GM21529 (cell line): ENCODE results near the gene PTGES3L.
"Not testable (repeated sequence)": the region's sequence is repeated elsewhere in the genome, so short reads cannot be mapped to it uniquely, and the experiment has no call there.

ENCODE experiments used
- ATAC-seq: cut with Tn5 transposase; IDR thresholded peaks from one replicate; pipeline ENCODE4 v1.9.1; 2021; ENCODE audit not compliant: unreplicated experiment

The PTGES3L gene

DNA sequence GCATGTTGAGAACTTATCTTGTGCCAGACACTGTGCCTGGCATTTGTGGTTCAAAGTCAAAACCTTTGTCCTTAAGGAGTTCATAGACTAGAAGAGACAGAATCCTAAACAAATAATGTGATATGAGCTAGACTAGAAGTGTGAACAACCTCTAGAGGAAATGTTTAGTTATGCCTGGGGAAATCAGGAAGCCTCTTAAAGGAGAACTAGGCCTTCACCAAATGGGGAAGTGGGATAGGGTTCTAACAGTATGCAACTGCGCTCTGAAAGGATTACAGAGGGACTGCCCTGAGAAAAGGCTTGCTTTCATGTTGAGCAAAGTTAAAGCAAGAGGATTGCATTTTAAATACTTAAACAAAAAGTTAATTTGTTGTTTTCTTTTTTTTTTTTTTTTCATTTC, 5.3 kb upstream of the PTGES3L start:
- peak; percentile 60 for ATAC-seq

DNA sequence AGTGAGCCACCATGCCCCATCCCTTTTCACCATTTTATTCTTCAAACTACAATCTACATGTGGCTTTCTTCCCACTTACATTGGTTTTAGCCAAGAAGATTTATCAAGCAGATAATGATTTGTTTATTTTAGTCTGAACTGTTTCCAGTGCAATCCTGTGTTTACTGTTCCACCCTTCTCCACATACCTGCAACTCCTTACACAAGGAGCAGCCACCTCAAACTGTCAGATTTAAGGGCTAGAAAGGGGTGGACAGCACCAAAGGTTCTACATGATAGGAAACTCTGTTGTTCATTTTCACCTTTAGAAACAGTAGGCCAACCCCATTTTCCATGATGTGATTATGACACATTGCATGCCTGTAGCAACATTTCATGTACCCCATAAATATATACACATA, 2.4 kb upstream of the PTGES3L start:
- no peak for ATAC-seq

DNA sequence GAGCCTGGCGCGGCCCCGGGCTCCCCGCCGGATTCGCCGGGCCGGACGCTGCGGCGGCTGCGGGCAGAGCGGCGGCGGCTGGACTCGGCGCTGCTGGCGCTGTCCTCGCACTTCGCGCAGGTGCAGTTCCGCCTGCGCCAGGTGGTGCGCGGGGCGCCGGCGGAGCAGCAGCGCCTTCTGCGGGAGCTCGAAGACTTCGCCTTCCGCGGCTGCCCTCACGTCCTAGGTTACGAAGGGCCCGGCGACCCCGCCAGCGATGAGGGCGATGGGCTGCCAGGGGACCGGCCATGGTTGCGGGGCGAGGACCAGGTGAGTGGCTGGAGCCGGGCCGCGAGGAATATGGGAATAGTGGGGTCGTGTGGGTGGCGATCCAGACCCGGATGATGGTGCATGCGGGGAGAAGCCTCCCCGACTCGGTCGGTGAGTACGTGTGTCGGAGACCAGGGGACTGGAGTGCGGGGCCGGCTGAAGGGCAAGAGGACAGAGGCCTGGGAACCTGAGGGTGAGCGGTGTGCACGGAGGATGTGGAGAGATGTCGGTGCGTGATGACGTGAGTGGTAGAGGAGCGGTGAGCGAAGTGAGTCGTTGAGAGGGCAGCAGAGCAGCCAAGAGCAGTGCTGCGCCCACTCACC, 1.0 kb upstream of the PTGES3L start:
- ATAC-seq: peak; percentile 32

DNA sequence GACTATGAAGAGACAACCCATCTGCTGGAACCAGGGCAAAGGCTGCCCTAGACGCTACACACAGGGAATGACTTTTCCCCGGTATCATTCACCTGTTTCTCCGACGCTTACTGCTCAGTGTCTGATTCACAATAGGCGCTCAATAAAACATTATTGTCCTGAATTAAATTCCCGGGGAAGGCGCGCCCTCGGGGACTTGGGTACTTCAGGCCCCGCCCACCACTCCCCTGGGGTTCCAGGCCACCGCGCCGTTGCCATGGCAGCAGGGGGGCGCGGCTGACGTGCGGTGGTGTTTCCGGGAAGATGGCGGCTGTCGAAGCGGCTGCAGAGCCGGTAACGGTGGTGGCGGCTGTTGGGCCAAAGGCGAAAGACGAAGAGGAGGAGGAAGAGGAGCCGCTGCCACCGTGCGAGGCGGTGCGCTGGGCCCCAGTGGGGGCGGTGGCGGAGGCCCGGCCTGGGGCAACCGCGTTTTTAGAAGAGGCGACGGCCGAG, 440 bp upstream of the PTGES3L start, which contains the start of gene RUNDC1:
Gene RUNDC1, plus strand, starts transcription at position 292 of the 492 bp plus-strand sequence. Its CDS starts 12 bp downstream, at position 304.
- peak; percentile 58 for ATAC-seq

DNA sequence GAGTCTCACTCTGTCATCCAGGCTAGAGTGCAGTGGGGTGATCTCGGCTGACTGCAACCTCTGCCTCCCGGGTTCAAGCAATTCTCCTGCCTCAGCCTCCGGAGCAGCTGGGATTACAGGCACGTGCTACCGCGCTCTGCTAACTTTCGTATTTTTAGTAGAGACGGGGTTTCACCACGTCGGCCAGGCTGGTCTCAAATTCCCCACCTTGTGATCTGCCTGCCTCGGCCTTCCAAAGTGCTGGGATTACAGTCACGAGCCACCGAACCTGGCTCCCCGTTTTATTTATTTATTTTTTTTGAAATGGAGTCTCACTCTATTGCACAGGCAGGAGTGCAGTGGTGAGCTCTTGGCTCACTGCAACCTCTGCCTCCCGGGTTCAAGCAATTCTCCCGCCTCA, 4.2 kb downstream of the PTGES3L start:
- not testable (repeated sequence) for ATAC-seq

DNA sequence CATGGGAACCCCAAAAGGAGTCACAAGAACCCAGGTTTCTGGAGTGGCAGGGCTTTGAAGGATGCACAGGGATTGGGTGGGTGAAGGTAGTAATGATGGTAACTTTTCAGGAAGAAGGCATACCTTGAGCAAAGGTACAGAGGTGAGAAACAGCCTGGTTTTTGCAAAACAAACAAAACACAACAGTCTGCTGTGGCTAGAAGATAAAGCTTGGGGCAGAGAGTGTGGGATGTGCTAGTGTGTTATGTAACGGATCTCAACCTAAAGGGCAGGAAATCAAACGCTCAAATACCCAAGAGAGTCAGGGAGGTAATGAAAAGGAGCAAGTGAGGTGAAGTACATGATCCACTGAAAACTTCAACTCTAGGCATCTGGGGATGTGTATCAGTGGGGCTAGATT, 4.6 kb downstream of the PTGES3L start:
- ATAC-seq: no peak

DNA sequence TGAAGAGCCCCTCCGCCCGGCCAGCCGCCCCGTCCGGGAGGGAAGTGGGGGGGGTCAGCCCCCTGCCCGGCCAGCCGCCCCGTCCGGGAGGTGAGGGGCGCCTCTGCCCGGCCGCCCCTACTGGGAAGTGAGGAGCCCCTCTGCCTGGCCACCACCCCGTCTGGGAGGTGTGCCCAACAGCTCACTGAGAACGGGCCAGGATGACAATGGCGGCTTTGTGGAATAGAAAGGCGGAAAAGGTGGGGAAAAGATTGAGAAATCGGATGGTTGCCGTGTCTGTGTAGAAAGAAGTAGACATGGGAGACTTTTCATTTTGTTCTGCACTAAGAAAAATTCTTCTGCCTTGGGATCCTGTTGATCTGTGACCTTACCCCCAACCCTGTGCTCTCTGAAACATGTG, 6.6 kb downstream of the PTGES3L start:
- not testable (repeated sequence) for ATAC-seq

DNA sequence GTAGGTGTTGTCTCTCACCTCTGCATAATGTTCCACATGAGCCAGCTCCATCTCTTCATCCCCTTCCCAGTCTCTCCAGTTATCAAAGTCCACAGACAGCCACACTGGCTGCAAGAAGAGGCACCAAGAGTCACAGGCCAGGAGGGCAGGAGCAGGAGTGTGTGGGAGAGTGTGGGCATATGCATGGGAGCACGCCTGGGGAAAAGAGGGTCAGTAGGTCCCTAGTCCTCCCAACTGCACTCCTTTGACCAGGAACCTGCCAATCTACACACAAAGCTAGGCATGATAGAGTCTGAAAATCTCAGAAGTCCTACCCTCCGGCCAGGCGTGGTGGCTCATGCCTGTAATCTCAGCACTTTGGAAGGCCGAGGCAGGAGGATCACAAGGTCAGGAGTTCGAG, 8.3 kb downstream of the PTGES3L start:
- no peak for ATAC-seq

DNA sequence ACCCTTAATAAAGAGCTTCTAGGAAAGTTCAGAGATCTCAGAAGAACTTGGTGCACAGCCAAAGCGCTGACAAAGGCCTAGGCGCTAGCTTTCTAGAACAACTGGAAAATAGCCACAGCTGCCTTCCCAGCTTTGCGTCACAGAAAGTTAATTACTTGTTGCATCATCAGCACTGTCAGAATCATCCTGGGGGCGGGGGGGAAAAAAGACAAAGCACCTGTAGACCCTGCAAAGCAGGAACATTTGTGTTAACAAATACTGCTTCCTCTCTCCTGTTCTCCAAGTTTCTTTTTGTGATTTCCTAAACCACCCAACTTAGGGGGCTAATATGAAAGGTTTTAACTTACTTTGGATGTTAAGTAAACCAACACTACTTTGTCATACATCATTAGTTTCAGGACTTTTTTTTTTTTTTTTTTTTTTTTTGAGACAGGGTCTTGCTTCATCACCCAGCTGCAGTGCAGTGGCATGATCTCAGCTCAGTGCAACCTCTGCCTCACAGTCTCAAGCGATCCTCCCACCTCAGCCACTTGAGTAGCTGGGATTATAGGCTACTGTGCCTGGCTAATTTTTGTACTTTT, 10.8 kb downstream of the PTGES3L start:
- ATAC-seq: no peak

DNA sequence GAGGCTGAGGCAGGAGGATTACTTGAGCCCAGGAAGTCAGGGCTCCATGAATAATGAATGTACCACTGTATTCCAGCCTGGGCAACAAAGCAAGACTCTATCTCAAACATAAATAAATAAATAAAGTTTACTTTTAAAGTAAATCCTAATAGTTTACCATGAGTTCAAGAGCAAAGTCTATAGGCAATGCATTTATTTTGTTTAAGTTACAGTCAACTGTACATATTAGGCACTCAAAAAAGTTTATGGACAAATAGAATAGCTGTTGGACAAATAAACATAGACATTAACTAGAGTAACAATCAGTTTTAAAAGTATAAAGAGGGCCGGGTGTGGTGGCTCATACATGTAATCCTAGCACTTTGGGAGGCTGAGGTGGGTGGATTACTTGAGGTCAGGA, 12.0 kb downstream of the PTGES3L start:
- no peak for ATAC-seq

DNA sequence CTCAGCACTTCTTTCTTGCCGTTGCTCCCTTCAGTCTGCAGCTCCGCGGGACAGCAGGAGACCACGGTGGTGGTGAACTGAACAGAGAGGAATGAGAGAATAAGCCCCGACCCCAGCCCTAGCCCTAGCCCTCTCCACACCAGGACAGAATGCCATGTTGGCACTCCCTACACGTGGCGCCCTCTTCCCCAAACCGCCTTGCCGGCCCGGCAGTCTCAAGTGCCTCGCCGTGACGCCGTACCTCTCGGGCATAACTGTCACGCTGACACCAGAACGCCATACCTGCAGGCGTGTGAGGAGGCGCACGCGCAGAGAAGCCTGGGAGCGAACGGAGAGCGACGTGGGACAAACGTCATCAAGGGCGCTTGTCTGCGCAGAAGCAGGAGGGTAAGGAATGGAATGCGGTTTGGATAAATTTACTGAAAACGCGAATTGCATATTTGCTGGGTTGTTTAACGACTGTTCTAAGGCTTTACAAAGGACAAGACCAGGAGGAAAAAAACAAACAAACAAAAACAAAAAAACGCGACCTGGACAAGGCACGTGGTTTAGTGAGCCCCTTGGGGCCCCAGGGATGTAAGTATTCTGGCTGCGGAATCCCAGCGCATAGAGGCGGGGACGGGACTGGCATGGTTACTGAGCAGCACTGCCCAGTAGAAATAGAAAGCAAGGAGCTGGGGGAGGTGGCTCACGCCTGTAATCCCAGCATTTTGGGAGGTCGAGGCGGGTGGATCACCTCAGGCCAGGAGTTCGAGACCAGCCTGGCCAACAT, 15.5 kb downstream of the PTGES3L start, which contains the start of gene AARSD1:
Gene AARSD1, minus strand, starts transcription at position 294 of the 772 bp plus-strand sequence. Its CDS starts 14 bp downstream, at position 280.
- peak; percentile 66 for ATAC-seq

DNA sequence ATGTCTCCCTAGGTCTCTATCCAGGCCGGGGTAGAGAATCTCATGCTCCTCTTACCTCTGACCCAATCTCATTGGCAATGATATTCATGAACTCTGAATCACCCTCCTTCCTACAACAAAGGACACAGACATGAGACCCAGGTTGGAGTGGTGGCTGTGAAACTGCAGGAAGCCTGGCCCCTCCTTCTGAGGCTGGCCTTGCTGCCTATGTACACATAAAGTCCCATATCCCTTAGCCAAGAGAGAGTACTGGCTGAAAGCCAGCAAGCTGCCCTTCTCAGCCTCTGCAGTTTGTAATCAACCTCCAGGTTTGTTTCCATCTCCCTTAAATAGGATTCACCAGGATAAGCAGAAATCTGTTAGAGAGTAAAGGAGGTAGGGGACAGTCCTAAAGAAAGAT, 26.2 kb downstream of the PTGES3L start:
- no peak for ATAC-seq

DNA sequence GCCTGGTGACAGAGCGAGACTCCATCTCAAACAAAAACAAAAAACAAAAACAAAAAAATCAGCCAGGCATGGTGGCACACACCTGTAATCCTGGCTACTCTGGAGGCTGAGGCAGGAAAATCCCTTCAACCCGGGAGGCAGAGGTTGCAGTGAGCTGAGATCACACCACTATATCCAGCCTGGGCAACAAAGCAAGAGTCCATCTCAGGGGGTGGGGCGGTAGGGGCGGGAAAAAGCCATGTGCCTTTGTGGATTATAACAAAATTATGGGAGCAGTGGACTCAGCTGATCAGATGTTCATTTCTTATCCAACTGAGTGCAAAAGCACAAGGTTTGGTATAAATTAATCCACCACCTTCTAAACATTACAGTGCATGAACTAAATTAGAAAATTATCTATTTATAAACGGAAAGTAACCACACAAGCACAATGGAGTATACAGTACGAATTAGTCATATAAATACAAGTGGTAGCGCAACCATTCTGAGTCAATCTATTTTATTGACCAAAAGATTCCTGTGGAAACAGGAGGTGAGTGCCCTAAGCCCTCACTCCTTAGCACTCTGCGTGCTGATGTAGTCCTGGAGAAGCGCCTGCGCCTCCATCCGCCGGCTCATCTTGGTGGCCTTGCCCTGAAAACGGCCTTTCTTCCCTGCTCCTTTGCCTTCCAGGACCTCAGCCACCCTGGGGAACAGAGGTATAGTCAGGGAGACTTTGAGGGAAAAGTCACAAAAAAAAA, 29.7 kb downstream of the PTGES3L start:
- no peak for ATAC-seq

DNA sequence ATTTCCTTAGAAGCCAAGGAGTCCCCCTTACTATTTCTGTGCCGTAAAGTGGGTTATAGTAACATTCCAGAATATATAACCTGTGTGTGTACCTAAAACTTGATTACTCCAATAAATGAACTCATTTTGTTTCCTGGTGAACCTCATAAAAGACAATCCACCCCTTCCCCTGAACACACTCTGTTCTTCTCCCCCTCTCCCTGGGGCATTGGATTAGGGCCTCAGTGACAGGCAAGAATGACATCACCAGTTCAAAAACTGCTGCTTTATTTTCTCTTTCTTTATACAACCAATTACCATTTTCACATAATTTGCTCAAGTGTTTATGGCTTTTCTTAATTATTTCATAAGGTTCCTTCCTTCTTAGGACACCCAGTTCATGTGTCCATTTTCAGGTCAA, 33.1 kb downstream of the PTGES3L start:
- ATAC-seq: no peak

DNA sequence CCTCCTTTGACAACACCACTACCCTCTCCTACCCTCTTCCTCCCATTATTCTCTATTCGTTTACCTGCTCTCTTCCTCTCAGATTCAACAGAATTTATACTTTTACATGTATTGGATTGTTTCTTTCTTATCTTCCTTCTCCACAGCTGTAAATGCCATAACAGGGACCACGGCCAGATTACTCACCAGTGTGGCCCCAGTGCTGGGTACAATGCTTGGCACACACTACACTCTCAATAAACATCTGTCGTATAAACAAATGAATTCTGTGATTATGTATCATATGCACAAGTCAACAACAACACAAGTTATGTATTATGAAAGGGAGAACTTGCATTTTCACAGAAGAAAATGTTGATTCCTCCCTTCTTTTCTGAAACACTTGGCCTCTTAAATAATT, 35.7 kb downstream of the PTGES3L start:
- no peak for ATAC-seq

DNA sequence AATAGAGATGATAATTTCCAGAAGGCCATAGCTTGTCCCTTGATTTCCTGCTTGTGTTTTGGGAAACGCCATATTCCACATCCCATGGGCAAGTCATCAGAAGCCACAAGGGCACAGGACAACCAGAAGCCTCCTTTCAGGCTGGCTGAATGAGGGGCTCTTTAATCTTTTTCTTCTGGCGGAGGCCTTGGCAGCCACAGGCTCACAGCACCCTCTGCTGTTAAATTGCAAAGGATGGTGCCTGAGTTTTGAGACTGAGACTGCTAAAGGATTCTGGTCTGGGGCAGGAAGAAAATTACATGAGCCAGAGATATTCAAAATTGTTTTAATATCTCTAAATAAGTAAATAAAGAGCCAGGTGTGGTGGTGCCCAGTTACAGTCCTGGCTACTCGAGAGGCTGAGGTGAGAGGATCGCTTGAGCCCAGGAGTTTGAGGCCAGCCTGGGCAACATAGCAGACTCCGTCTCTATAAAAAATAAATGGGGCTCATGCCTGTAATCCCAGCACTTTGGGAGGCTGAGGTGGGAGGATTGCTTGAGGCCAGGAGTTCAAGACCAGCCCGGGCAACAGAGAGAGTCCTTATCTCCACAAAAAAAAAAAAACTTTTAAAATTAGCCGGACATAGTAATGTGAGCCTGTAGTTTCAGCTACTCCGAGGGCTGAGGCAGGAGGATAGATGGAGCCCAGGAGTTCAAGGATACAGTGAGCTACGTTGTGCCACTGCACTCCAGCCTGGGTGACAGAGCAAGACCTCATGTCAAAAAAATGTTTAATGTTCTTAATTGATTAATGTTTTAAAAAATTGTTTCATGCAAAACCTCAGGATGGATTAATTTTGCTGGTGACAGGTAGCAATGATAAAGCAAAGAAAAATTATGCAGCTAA, 41.9 kb downstream of the PTGES3L start:
- ATAC-seq: no peak

DNA sequence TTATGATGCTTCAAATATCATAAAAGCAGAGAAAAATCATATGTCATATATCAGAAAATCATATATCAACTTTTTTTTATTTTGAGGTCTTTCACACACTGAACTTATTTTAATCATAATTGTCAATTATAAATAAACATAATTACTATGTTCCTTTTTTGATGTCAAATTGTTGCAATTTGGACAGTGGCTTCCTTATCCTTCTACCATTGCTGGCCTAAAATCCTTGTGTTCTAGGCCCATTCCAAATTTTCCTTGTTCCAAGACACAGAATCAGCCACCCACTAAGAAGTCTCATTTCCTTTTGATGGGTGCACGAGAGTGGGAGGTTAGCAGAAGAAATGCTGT, 50.4 kb downstream of the PTGES3L start:
- ATAC-seq: no peak

DNA sequence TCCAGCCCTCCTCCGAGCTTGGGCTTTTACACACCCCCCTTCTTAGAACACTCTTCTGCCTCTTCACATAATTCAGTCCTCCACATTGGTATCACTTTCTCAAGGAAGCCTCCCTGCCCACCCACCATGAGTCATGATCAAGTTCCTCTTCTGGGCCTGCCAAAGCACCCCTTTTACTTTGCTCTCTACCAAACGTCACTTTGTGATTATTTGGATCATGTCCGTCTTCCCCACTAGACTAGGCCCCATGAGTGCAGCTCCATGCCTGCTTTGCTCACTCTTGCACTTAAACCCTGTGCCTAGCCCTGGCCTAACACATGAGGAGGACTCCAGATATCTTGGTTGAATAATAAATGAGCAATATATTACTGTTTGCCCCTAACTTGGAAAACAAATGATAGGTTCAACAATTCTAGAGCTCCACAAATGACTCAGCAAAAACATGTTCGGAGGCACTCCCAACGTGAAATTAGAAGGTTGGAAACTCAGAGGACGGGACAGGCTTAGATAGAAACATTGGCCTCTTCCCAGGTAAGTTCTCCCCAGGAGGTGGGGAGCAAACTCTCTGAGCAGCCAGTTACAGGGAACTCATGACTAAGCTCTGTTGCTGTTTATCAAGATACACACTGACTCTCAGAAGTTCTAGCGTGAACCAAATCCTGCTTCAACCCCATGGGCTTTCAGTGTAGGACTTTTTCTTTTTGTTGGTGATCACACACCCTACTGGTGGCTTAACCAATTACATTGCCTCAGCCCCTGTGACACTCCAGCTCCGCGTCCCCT, 51.0 kb downstream of the PTGES3L start:
- peak; percentile 71 for ATAC-seq

DNA sequence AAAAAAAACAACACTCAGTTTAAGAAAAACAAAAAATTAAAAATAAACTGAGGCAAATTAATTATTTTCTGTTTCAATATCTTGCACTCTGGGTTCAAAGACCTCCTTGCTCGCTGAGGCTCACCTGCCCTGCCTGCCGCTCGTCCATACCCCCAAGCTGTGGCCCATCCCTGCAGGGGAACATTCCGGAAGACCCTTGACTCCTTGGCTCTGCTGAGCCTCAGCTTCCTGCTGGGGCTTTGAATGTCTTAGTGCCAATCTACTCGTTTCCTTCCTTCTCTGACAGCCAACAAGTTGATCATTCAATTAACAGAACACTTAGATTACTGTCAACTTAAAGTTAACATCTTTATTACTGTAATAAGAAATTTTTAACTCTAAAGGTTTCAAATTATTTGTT, 55.0 kb downstream of the PTGES3L start:
- ATAC-seq: no peak

DNA sequence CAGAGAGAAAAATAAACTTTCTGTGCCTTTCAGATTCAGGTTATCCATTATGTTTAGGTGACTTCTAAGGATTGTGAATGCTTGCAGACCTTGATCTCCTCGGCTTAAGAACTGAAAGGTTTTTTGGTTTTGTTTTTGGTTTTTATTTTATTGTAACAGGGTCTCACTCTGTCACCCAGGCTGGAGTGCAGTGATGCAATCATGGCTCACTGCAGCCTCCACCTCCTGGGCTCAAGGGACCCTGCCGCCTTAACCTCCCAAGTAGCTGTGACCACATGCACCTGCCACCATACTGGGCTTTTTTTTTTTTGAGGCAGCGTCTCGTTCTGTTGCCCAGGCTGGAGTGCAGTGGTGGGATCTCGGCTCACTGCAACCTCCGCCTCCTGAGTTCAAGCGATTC, 56.4 kb downstream of the PTGES3L start:
- ATAC-seq: not testable (repeated sequence)
